Spleen (tissue), 7 donors: ENCODE measurements around the gene JAG1.

ENCODE experiments used
- POLR2A ChIP-seq, 3 donors: fragments of 450-650 bp; IDR thresholded peaks; one replicate each; pipeline ENCODE4 v1.5.1; 2017; ENCODE audit warnings: antibody characterized with exemption in 3 of 3, mild to moderate bottlenecking in 1 of 3
- POLR2AphosphoS5 ChIP-seq, 3 donors: sonication (generic); formaldehyde crosslinking; IDR thresholded peaks; one replicate each; pipeline ENCODE4 v1.5.1; 2017; ENCODE audit warnings: antibody characterized with exemption in 3 of 3
- TF ChIP-seq, protein P1 (sequence below), 11 experiments: fragments of 200-600 bp in 7 of 11; fragments of 450-650 bp in 4 of 11; sonication (generic) in 4 of 11; IDR thresholded peaks in 8 of 11; conservative IDR thresholded peaks in 3 of 11; 1 replicate in 7 of 11; 2 replicates in 4 of 11; pipeline versions ENCODE4 v1.4.0 to v1.8.0; 2016 to 2021; ENCODE audit warnings: antibody characterized with exemption in 11 of 11, inconsistent platforms in 4 of 11, mild to moderate bottlenecking in 1 of 11
- donor health status: DM: no; HTN: no; CAD: no; lungs with moderate emphysema.
- donor health status: DM: no; HTN: no; CAD: no.
- donor health status: DM: no; HTN: no; CAD: no.

DNA sequence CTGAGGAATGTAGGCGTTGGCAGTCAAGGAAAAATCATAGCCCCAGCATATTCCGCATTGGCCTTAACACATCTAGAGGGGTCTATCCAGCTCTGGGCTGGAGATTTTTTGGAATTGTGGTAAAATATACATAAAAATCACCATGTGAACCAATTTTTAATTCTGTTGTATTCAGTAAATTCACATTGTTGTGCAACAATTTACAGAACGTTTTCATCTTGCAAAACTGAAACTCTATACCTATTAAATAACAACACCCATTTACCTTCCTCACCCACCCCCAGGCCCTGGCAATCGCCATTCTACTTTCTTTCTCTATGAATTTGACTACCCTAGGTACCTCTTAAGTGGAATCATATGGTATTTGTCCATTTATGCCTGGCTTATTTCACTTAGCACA, 6.8 kb upstream of the JAG1 start:
- TF ChIP-seq POLR2A (IDR thresholded peaks at IDR 0.05), result no peak
- TF ChIP-seq, protein P1, sequence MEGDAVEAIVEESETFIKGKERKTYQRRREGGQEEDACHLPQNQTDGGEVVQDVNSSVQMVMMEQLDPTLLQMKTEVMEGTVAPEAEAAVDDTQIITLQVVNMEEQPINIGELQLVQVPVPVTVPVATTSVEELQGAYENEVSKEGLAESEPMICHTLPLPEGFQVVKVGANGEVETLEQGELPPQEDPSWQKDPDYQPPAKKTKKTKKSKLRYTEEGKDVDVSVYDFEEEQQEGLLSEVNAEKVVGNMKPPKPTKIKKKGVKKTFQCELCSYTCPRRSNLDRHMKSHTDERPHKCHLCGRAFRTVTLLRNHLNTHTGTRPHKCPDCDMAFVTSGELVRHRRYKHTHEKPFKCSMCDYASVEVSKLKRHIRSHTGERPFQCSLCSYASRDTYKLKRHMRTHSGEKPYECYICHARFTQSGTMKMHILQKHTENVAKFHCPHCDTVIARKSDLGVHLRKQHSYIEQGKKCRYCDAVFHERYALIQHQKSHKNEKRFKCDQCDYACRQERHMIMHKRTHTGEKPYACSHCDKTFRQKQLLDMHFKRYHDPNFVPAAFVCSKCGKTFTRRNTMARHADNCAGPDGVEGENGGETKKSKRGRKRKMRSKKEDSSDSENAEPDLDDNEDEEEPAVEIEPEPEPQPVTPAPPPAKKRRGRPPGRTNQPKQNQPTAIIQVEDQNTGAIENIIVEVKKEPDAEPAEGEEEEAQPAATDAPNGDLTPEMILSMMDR (IDR thresholded peaks at IDR 0.05 in 8 of 11, conservative IDR thresholded peaks at IDR 0.05 in 3 of 11), result no peak
- TF ChIP-seq POLR2AphosphoS5 (IDR thresholded peaks at IDR 0.05), result no peak
